COR-L47 (cell line): ENCODE measurements around the gene ARHGAP15.

ENCODE experiments used
- DNase-seq: peaks from one replicate; lab custom pipeline; 2025; lab: John Stamatoyannopoulos, UW

ARHGAP15 gene

GRCh38 chr2:143482771-143483170 lies 353.6 kb downstream of the ARHGAP15 start:
- DNase-seq = no peak

- DNase-seq = no peak
Measured at GRCh38 chr2:143486976-143487375, 357.8 kb downstream of the ARHGAP15 start.

DNA sequence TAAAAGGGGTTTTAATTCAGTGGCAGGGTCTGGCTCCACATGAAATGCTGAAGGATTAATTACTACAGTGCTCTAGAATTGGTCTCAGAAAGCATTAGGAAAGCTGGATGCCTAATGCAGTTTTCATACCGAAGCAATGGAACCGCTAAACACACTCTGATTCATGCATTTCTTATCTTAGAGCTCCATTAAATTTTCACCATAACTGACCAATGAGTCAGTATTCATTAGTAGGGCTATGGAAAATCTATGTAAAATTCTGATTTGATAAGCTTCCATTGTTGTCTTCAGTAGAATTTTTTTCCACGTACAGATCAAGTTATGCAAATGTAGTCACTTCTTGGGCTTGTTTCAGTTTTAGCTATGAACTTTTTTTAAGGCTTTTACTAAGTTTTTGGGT lies 359.9 kb downstream of the ARHGAP15 start:
- no peak for DNase-seq

DNA sequence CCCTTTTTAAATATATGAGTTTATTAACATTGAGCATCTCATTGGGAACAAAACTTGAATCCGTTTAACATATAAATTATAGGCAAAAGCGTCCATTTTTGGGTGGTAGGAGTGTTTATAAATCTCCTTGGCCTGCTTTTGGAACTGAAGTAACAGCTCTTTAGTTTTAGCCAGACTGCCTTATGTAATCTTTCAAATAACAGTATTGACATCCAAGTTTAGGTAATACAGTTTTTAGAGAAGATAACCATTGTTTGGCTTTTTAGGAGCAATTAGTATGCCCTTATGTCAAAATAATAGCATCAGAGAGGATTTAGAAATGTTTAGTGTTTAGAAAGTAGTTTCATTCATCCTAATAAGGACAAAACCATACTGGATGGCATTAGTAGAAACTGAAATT lies 361.9 kb downstream of the ARHGAP15 start:
- no peak for DNase-seq

DNA sequence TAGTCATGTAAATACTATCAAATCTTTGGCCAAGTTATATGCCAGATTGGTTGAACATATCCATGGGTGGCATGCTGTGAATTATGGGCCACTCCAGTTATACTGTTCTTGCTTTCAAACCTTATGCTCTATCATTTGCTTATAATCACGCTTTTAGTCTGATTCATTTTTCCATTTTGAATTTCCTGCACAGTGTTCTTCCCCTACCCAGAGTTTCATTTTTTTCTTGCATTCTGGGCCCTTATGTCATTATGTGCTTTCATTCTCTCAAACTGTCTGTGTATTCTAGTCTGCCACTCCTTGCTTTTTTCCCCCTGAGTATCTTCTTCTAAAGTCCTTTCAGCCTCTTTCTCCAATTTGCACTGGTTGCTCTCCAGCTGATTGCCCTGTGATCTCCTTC lies 364.1 kb downstream of the ARHGAP15 start:
- DNase-seq = no peak

DNA sequence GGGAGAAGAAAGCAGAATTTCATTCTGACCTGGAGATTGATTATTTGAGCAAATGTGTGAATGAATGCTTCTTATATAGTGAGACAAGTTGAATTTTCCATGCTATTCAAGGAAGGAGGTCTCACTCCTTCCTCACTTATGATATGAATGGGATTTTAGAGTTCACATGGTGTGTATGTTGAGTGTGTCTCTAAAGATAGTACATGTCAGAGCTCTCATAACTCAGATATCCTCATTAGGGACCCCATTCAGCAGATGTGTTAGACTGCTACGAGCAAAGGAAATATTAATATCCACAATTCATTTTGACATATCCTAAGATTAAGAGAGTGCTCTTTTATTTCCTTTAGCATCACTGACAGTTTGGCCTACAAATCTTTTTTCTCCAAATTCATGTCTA lies 368.5 kb downstream of the ARHGAP15 start:
- no peak for DNase-seq

- DNase-seq = no peak
Measured at GRCh38 chr2:143498496-143498895, 369.3 kb downstream of the ARHGAP15 start.

- DNase-seq = no peak
Measured at GRCh38 chr2:143499061-143499460, 369.8 kb downstream of the ARHGAP15 start.

GRCh38 chr2:143501106-143501676 lies 372.0 kb downstream of the ARHGAP15 start:
- no peak for DNase-seq

GRCh38 chr2:143503280-143503679 lies 374.1 kb downstream of the ARHGAP15 start:
- no peak for DNase-seq

DNA sequence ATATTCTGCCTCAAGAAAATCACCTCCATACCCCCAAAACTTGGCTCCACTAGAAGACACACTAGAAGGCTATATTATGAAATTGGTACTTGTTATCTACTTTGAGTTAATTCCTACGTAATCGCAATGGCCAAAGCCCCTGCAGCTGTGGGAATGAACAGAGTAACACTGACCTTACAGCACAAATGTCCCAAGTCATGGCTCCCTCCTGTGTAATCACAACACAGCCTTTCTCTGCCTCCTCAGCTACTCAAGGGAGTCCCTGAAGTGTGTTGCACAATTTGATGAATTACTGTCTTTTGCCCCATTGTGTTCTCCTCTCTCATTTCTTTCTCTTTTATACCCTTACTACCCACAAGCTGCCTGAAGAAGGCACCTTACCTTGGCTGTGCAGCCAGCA lies 375.2 kb downstream of the ARHGAP15 start:
- no peak for DNase-seq

- no peak for DNase-seq
Measured at GRCh38 chr2:143505542-143505941, 376.3 kb downstream of the ARHGAP15 start.

DNA sequence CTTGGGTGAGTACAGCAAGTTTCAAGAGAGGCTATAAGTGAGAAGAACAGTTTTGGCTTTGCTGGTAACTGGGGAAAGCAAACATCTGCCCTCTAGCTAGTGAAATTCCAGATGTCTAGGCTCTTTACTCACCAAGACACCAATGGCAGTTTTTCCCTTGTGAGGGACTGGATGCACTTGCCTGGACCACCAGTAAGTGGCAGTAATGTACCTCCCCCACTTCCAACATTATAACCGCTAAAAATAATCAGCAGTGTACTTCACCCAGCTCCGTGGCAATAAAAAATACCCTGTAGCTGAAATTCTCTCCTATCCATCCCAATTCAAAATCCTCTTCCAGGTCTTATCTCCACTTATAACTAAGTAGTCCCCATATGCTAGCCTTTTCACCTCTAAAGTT lies 383.9 kb downstream of the ARHGAP15 start:
- peak; percentile 5 for DNase-seq

DNA sequence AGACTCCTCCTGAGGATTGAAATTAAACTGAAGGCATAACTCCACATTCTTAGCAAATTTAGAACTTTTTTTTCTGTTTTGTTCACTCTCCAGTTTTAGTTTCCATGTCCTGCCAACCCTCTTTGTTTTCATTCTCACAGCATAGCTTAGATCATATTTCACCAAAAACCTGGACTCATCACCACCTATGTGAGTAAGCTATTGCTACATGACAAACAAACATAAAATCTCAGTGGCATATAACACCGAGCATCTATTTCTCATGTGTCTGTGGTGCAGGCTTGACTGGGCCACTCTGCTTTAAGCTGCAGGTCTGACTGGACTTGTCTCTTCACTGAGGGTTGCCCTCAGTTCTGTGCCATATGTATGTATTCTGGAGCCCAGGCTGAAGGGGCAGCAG lies 385.2 kb downstream of the ARHGAP15 start:
- no peak for DNase-seq

GRCh38 chr2:143515318-143515717 lies 386.1 kb downstream of the ARHGAP15 start:
- DNase-seq = no peak

- DNase-seq = no peak
Measured at GRCh38 chr2:143519521-143519920, 390.3 kb downstream of the ARHGAP15 start.

DNA sequence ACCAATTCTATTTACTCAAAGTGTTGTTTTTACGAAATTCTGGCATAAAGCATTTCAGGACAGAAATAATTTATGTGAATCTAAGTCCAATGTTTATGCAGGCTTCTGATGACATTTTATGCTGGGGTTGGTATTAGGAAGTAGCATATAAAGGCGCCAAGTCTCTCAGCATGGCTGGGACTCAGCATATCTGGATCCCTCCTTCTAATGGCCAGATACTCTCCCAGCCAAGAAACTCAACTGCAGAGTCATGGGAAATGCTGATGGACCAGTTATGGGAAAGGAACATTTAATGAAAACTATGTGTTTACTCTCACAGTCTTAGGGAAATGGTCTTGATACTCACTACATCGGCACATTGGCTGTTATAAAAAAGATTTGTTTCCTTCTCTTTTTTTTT lies 392.2 kb downstream of the ARHGAP15 start:
- DNase-seq = no peak

DNA sequence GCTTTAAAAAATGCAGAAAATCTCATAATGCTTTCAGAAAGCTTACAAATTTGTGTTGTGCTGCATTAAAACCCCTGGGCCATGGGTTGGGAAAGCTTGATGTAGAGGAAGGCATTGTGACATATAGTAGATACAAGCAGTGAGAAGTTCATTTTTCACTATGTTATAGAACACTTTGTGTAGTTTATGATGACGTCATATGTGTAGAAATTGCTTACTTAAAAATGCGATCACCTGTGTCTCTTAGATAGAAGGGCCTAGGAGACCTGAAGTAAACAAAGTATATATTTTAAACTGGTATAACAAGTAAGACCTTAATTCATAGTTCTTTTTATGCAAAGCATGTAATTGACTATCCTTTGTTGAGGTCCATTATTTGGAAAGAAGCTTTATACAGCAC lies 393.5 kb downstream of the ARHGAP15 start:
- DNase-seq = no peak

- DNase-seq = no peak
Measured at GRCh38 chr2:143524119-143524553, 394.9 kb downstream of the ARHGAP15 start.

GRCh38 chr2:143524559-143525401 lies 395.6 kb downstream of the ARHGAP15 start:
- no peak for DNase-seq

- no peak for DNase-seq
Measured at GRCh38 chr2:143525402-143525860, 396.2 kb downstream of the ARHGAP15 start.

- no peak for DNase-seq
Measured at GRCh38 chr2:143526498-143526897, 397.3 kb downstream of the ARHGAP15 start.

- DNase-seq = no peak
Measured at GRCh38 chr2:143528021-143528420, 398.8 kb downstream of the ARHGAP15 start.
